Thyroid gland (tissue), 4 donors: ENCODE results near the gene GLE1. TPM values are rescaled to one million over a fixed set of nuclear protein-coding genes. Genes with fewer than 3 reads are reported as not detected.

Experiments used
- DNase-seq, 2 donors: peaks; one replicate each; pipeline ENCODE4 v3.0.0-alpha.2; 2019
- H3K27ac ChIP-seq, 3 donors: fragments of 200-600 bp; sonication (generic); 1 replicate in 2 of 3; 2 replicates in 1 of 3; pipeline ENCODE4 v1.5.1; 2016 to 2019; ENCODE audit warnings: mild to moderate bottlenecking in 1 of 3, moderate library complexity in 1 of 3
- H3K27me3 ChIP-seq: fragments of 200-600 bp; sonication (generic); one replicate; pipeline ENCODE4 v1.5.1; 2019
- H3K36me3 ChIP-seq, 2 donors: fragments of 200-600 bp; sonication (generic); one replicate each; pipeline ENCODE4 v1.5.1; 2016 to 2019
- H3K4me1 ChIP-seq, 2 donors: fragments of 200-600 bp; sonication (generic); one replicate each; pipeline ENCODE4 v1.5.1; 2017 to 2019
- H3K4me3 ChIP-seq, 3 donors: fragments of 200-600 bp; sonication (generic); replicated peaks in 1 of 3; 1 replicate in 2 of 3; 2 replicates in 1 of 3; pipeline ENCODE4 v1.5.1; 2016; ENCODE audit warnings: mild to moderate bottlenecking in 1 of 3
- H3K9me3 ChIP-seq: fragments of 200-600 bp; sonication (generic); one replicate; pipeline ENCODE4 v1.5.1; 2017
- CTCF ChIP-seq, 6 experiments: fragments of 200-600 bp in 3 of 6; fragments of 450-650 bp in 3 of 6; sonication (generic) in 3 of 6; IDR thresholded peaks; one replicate each; pipeline ENCODE4 v1.5.1; 2016 to 2019; ENCODE audit warnings: antibody characterized with exemption in 6 of 6, mild to moderate bottlenecking in 2 of 6, inconsistent platforms in 1 of 6, moderate library complexity in 1 of 6
- POLR2A ChIP-seq, 2 donors: fragments of 450-650 bp; IDR thresholded peaks; one replicate each; pipeline ENCODE4 v1.6.1; 2017; ENCODE audit warnings: antibody characterized with exemption in 2 of 2, mild to moderate bottlenecking in 2 of 2, moderate library complexity in 1 of 2
- WGBS, 2 donors: methylation state at CpG; one replicate each; pipeline ENCODE4 v1.1.5; 2017; 5-methylcytosine and 5-hydroxymethylcytosine counted together
- intact Hi-C: fragments of 100-400 bp; cut with DNase I; formaldehyde crosslinking; loops from one replicate; pipeline ENCODE4 v1.15.1; 2023
- small RNA-seq: library from RNA; depleted of rRNA; stranded (forward); fragments of <200 nt; gene quantifications from one replicate; pipeline ENCODE3, GENCODE V24; 2016
- total RNA-seq, 4 donors: library from RNA; depleted of rRNA; stranded (reverse); fragments of >200 nt; gene quantifications; one replicate each; pipeline ENCODE4 v1.2.3, GENCODE V29; 2016

The GLE1 gene
- total RNA-seq, 4 donors from 2014 or later, result 24.1 to 30.3 (median 25.5) TPM

GRCh38 chr9:128587453-128587852 lies 82.9 kb downstream of the GLE1 start:
- intact Hi-C loops, result no loop called here
- no peaks in the 10 kb centered on the region for H3K9me3 ChIP-seq
- WGBS, 2 donors, result 71 to 74% methylated on average over 6 of the region's 6 CpGs
- TF ChIP-seq POLR2A (IDR thresholded peaks at IDR 0.05) (no peak), CTCF (IDR thresholded peaks at IDR 0.05) (no peak)
- H3K27ac ChIP-seq, result no peak overlapping the region
- no peak overlapping the region for H3K4me3 ChIP-seq
- no peaks in the 10 kb centered on the region for H3K4me1 ChIP-seq
- peaks cover 79 to 97% of the 10 kb centered on the region in 2 donors for H3K36me3 ChIP-seq
- DNase-seq, result no peak
- H3K27me3 ChIP-seq, result no peaks in the 10 kb centered on the region

GRCh38 chr9:128588581-128589233 lies 84.2 kb downstream of the GLE1 start:
- H3K27me3 ChIP-seq, result no peaks in the 10 kb centered on the region
- H3K27ac ChIP-seq, result no peak overlapping the region
- H3K4me1 ChIP-seq, result no peaks in the 10 kb centered on the region
- no peak for DNase-seq
- 92 to 96% methylated on average over 11 of the region's 11 CpGs for WGBS, 2 donors
- H3K4me3 ChIP-seq, result no peak overlapping the region
- no peak for TF ChIP-seq CTCF (IDR thresholded peaks at IDR 0.05)
- TF ChIP-seq POLR2A (IDR thresholded peaks at IDR 0.05), result no peak
- H3K36me3 ChIP-seq, result peaks cover 77 to 97% of the 10 kb centered on the region in 2 donors
- intact Hi-C loops, result no loop called here
- H3K9me3 ChIP-seq, result no peaks in the 10 kb centered on the region

Small RNA genes lying within 50 kb of the gene (small RNA-seq; reads per million reads assigned to genes)
- not detected for gene RNU7-171P

Other genes starting within 250 kb of the GLE1 start
- 100 to 1,000 TPM in 3 of 4 donors, 10 to 100 TPM in 1; 94.6 to 140 (median 118) TPM for gene GOLGA2, start 228.7 kb upstream of the GLE1 start, total RNA-seq
- gene SWI5, start 228.4 kb upstream of the GLE1 start, total RNA-seq, result 10 to 100 TPM; 18.5 to 50.2 (median 49.2) TPM
- 10 to 100 TPM in 3 of 4 donors, 1 to 10 TPM in 1; 8.3 to 19.2 (median 16.6) TPM for gene TRUB2, start 182.3 kb upstream of the GLE1 start, total RNA-seq
- gene COQ4, start 181.9 kb upstream of the GLE1 start, total RNA-seq, result 100 to 1,000 TPM in 3 of 4 donors, 10 to 100 TPM in 1; 71.8 to 137 (median 108) TPM
- 10 to 100 TPM; 15.9 to 38.4 (median 30.4) TPM for gene SLC27A4, start 164.2 kb upstream of the GLE1 start, total RNA-seq
- 10 to 100 TPM; 24.3 to 39.4 (median 31.2) TPM for gene URM1, start 133.3 kb upstream of the GLE1 start, total RNA-seq
- gene CERCAM, start 83.9 kb upstream of the GLE1 start, total RNA-seq, result 10 to 100 TPM; 22.3 to 35.4 (median 27.2) TPM
- gene ODF2, start 48.7 kb upstream of the GLE1 start, total RNA-seq, result 10 to 100 TPM; 21.9 to 25.5 (median 22.4) TPM
- gene SPTAN1, start 47.9 kb downstream of the GLE1 start, total RNA-seq, result 100 to 1,000 TPM; 189 to 307 (median 278) TPM
- 100 to 1,000 TPM in 2 of 4 donors, 10 to 100 TPM in 2; 86.1 to 179 (median 132) TPM for gene DYNC2I2, start 152.1 kb downstream of the GLE1 start, total RNA-seq
- 100 to 1,000 TPM; 173 to 217 (median 202) TPM for gene SET, start 184.5 kb downstream of the GLE1 start, total RNA-seq
- 1 to 10 TPM; 4.4 to 7.6 (median 6.4) TPM for gene PKN3, start 197.8 kb downstream of the GLE1 start, total RNA-seq
- gene ZDHHC12, start 219.4 kb downstream of the GLE1 start, total RNA-seq, result 10 to 100 TPM; 21.2 to 45.7 (median 33.7) TPM